Esophagus muscularis mucosa (tissue), 4 donors: ENCODE measurements around the gene RFESD. TPM values are rescaled to one million over a fixed set of nuclear protein-coding genes. Genes with fewer than 3 reads are reported as not detected.

ENCODE experiments used
- DNase-seq: peaks from one replicate; pipeline ENCODE4 v3.0.0-alpha.2; 2017; ENCODE audit errors: extremely low spot score
- H3K27ac ChIP-seq, 4 donors: fragments of 200-600 bp; sonication (generic); replicated peaks in 1 of 4; 1 replicate in 3 of 4; 2 replicates in 1 of 4; pipeline ENCODE4 v1.5.1; 2016 to 2019; ENCODE audit warnings: mild to moderate bottlenecking in 1 of 4
- H3K27me3 ChIP-seq, 4 donors: fragments of 200-600 bp; sonication (generic); one replicate each; pipeline versions ENCODE4 v1.5.1 to v1.6.0; 2016 to 2019
- H3K36me3 ChIP-seq, 4 donors: fragments of 200-600 bp; sonication (generic); one replicate each; pipeline ENCODE4 v1.5.1; 2016 to 2019
- H3K4me1 ChIP-seq, 4 donors: fragments of 200-600 bp; sonication (generic); one replicate each; pipeline ENCODE4 v1.5.1; 2016 to 2019
- H3K4me3 ChIP-seq, 4 donors: fragments of 200-600 bp; sonication (generic); 1 replicate in 2 of 4; 2 replicates in 2 of 4; pipeline ENCODE4 v1.5.1; 2016 to 2019; ENCODE audit warnings: mild to moderate bottlenecking in 4 of 4, moderate library complexity in 1 of 4
- H3K9me3 ChIP-seq, 4 donors: fragments of 200-600 bp; sonication (generic); 1 replicate in 3 of 4; 2 replicates in 1 of 4; pipeline ENCODE4 v1.5.1; 2016 to 2019
- EP300 ChIP-seq: sonication (generic); formaldehyde crosslinking; IDR thresholded peaks from one replicate; pipeline ENCODE4 v1.6.1; 2017; ENCODE audit warnings: antibody characterized with exemption
- POLR2A ChIP-seq: fragments of 450-650 bp; IDR thresholded peaks from one replicate; pipeline ENCODE4 v1.6.1; 2017; ENCODE audit warnings: antibody characterized with exemption, moderate library complexity, mild to moderate bottlenecking, low read depth
- POLR2AphosphoS5 ChIP-seq, 2 donors: sonication (generic); formaldehyde crosslinking; IDR thresholded peaks; one replicate each; pipeline ENCODE4 v1.6.1; 2017; ENCODE audit warnings: antibody characterized with exemption in 2 of 2
- WGBS: methylation state at CpG from one replicate; pipeline ENCODE4 v1.1.5; 2018; 5-methylcytosine and 5-hydroxymethylcytosine counted together
- intact Hi-C: fragments of 100-400 bp; cut with DNase I; formaldehyde crosslinking; loops from one replicate; pipeline ENCODE4 v1.15.1; 2023
- total RNA-seq, 4 donors: library from RNA; depleted of rRNA; stranded (reverse); fragments of >200 nt; gene quantifications; one replicate each; pipeline versions ENCODE4 v1.1.0 to v1.2.1, GENCODE V29; 2016
- TF ChIP-seq, protein P1 (sequence below), 3 experiments: fragments of 200-600 bp in 2 of 3; fragments of 450-650 bp in 1 of 3; sonication (generic) in 2 of 3; IDR thresholded peaks; one replicate each; pipeline ENCODE4 v1.5.1; 2017 to 2019; ENCODE audit warnings: antibody characterized with exemption in 3 of 3, mild to moderate bottlenecking in 2 of 3, moderate library complexity in 1 of 3

RFESD gene
- total RNA-seq, 4 donors from 2014 or later: 0.63 to 1.7 (median 0.84) TPM

DNA sequence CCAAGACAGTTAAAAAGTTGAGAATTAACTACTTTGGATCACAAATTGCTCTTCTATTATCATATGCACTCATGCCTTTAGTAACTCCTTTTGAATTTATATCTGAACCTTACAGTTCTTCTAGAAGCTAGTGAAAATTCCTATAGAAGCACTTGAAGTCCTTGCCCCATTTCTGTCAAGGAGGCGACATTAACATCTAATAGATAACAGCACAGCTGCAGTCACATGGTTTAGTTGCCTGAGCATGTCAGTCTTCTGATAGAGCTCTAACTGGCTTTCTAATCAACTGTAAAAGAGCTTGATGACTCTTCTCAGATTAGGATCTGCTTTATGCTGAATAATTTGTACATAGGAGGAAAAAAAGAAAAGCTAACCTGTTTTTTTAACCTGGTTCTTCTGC is 9.0 kb downstream of the RFESD start:
- Histone ChIP-seq H3K9me3 (no peaks in the 10 kb centered on the region), H3K4me1 (no peaks in the 10 kb centered on the region), H3K27me3 (no peaks in the 10 kb centered on the region), H3K36me3 (peaks cover 0 to 15% (median 0%) of the 10 kb centered on the region in 4 donors), H3K27ac (no peak overlapping the region), H3K4me3 (no peak overlapping the region)
- TF ChIP-seq POLR2AphosphoS5 (IDR thresholded peaks at IDR 0.05): no peak
- TF ChIP-seq POLR2A: no peak
- TF ChIP-seq EP300: no peak
- TF ChIP-seq, protein P1, sequence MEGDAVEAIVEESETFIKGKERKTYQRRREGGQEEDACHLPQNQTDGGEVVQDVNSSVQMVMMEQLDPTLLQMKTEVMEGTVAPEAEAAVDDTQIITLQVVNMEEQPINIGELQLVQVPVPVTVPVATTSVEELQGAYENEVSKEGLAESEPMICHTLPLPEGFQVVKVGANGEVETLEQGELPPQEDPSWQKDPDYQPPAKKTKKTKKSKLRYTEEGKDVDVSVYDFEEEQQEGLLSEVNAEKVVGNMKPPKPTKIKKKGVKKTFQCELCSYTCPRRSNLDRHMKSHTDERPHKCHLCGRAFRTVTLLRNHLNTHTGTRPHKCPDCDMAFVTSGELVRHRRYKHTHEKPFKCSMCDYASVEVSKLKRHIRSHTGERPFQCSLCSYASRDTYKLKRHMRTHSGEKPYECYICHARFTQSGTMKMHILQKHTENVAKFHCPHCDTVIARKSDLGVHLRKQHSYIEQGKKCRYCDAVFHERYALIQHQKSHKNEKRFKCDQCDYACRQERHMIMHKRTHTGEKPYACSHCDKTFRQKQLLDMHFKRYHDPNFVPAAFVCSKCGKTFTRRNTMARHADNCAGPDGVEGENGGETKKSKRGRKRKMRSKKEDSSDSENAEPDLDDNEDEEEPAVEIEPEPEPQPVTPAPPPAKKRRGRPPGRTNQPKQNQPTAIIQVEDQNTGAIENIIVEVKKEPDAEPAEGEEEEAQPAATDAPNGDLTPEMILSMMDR (IDR thresholded peaks at IDR 0.05): no peak
- 90% methylated on average over 1 of the region's 1 CpG for WGBS
- intact Hi-C loops: no loop called here
- no peak for DNase-seq

DNA sequence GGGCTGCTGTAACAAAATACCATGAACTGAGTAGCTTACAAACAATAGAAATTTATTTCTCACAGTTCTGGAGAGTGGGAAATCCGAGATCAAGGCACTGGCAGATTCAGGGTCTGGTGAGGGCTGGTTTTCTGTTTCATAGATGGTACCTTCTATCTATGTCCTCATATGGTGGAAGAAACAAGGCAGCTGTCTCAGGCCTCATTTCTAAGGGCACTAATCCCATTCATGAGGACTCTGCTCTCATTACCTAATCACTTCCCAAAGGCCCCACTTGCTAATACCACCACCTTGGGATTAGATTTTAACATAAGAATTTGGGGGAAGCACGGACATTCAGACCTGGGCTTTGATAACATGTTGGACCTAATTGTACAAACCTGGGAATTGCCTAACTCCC is 13.5 kb downstream of the RFESD start:
- TF ChIP-seq POLR2AphosphoS5 (IDR thresholded peaks at IDR 0.05): no peak
- TF ChIP-seq, protein P1 (IDR thresholded peaks at IDR 0.05): no peak
- intact Hi-C loops: loop anchor here (5.0 to 10.0 kb wide), 2 partner anchors 112 to 305 kb away; partner anchors contain the start of gene ELL2
- WGBS: 94% methylated on average over 2 of the region's 2 CpGs
- peaks cover 0 to 9% (median 0%) of the 10 kb centered on the region in 4 donors for H3K36me3 ChIP-seq
- H3K4me3 ChIP-seq: no peak overlapping the region
- no peak overlapping the region for H3K27ac ChIP-seq
- H3K4me1 ChIP-seq: peaks cover 5 to 10% (median 8%) of the 10 kb centered on the region in 4 donors
- no peaks in the 10 kb centered on the region for H3K9me3 ChIP-seq
- H3K27me3 ChIP-seq: no peaks in the 10 kb centered on the region
- no peak for DNase-seq

DNA sequence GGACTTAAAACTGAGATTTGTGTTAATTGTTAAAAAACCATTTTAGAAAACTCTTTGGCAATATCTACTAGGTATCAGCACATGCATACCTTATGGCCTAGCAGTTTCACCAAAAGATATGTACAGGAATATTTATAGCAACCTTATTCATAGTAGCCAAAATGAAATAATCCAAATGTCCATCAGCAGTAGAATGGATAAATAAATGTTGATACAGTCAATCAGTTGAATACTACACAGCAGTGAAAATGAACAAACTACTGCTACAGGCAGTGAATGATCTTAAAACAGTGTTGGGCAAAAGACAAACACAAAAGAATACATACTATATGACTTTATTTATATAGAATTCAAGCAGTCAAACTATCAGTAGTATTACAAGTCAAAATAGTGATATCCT is 16.4 kb downstream of the RFESD start:
- no peak for TF ChIP-seq POLR2A
- TF ChIP-seq, protein P1 (IDR thresholded peaks at IDR 0.05): no peak
- TF ChIP-seq EP300: no peak
- TF ChIP-seq POLR2AphosphoS5 (IDR thresholded peaks at IDR 0.05): no peak
- Histone ChIP-seq H3K27ac (no peak overlapping the region), H3K9me3 (no peaks in the 10 kb centered on the region), H3K4me1 (peaks cover 5 to 10% (median 8%) of the 10 kb centered on the region in 4 donors), H3K36me3 (no peaks in the 10 kb centered on the region), H3K27me3 (no peaks in the 10 kb centered on the region), H3K4me3 (no peak overlapping the region)
- DNase-seq: no peak
- intact Hi-C loops: loop anchor here (5.0 to 10.0 kb wide), 2 partner anchors 109 to 302 kb away; partner anchors contain the start of gene ELL2

DNA sequence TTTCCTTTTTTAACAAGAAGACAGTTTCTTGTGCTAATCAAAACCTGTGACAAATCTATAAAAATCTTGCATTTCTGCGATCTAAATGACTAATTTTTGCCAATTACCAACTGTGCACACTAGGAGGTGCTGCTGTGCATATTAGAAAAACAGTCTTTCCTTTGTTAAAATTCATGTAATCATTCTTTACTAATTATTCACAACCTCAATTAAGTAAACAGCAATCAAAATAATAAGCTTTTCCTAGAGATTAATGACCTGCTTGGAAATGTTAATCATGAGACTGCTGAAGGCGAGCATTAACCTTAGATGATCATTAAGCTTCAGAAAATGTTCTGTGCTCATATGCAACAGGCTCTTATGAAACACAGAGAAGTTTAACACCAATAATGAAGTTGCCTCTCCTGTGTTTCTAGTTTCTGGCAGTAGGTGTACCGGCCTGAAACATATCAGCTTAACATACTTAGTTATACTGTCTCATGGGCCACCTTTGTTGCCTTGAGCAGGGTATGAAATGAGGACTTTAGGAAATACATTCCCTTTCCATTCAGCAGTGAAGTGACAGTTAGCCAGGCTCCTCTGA is 17.7 kb downstream of the RFESD start:
- WGBS: 3% methylated on average over 3 of the region's 3 CpGs
- intact Hi-C loops: loop anchor here (5.0 to 10.0 kb wide), 2 partner anchors 108 to 301 kb away; partner anchors contain the start of gene ELL2
- Histone ChIP-seq H3K4me1 (peaks cover 9 to 17% (median 13%) of the 10 kb centered on the region in 4 donors), H3K27me3 (no peaks in the 10 kb centered on the region), H3K4me3 (no peak overlapping the region), H3K9me3 (no peaks in the 10 kb centered on the region), H3K27ac (peak overlapping the region; percentile 22 to 62 (median 52)), H3K36me3 (no peaks in the 10 kb centered on the region)
- no peak for DNase-seq
- TF ChIP-seq, protein P1 (IDR thresholded peaks at IDR 0.05): peak; percentile 78 to 87 (median 79)
- TF ChIP-seq EP300 (no peak), POLR2AphosphoS5 (IDR thresholded peaks at IDR 0.05) (peak in 1 of 2 donors; percentile 14), POLR2A (no peak)
